ENCODE data around the gene ATP5F1B. TPM values are rescaled to one million over a fixed set of nuclear protein-coding genes. Genes with fewer than 3 reads are reported as not detected.

Gene ATP5F1B
- total and polyA plus RNA-seq, 2 of the 8 experiments (the other 6 are each of a cell fraction or from before 2014, with no cell fraction given): 900 to 1,522 TPM

- TF ChIP-seq KDM4A (IDR thresholded peaks at IDR 0.05; ENCODE audit: low read depth, low read length, severe bottlenecking): no peak
- no peak; the same call in 1 of the 2 replicates for TF ChIP-seq SP1 (IDR thresholded peaks at IDR 0.05; ENCODE audit: low read depth, low read length)
- no peak for TF ChIP-seq RAD21 (IDR thresholded peaks at IDR 0.05 in 1 of 2, conservative IDR thresholded peaks at IDR 0.05 in 1 of 2; ENCODE audit: low read depth in 2 of 2, low read length in 2 of 2)
- no peak for TF ChIP-seq BRCA1 (IDR thresholded peaks at IDR 0.05; ENCODE audit: low read depth, low read length)
- no peak; the same call in none of the 2 replicates for TF ChIP-seq RBBP5 (IDR thresholded peaks at IDR 0.05; ENCODE audit: borderline replicate concordance, low read depth, low read length)
- no peak for TF ChIP-seq ATF3 (IDR thresholded peaks at IDR 0.05; ENCODE audit: insufficient read depth, low read depth, low read length)
- TF ChIP-seq SUZ12 (IDR thresholded peaks at IDR 0.05; ENCODE audit: low read length): no peak
- TF ChIP-seq TAF7 (optimal IDR thresholded peaks at IDR 0.05; ENCODE audit: borderline replicate concordance, low read depth, low read length): peak; percentile 70
- no peak for TF ChIP-seq CHD2 (IDR thresholded peaks at IDR 0.05; ENCODE audit: low read length)
- TF ChIP-seq E2F6 (IDR thresholded peaks at IDR 0.05): no peak
- TF ChIP-seq HDAC2 (IDR thresholded peaks at IDR 0.05; ENCODE audit: borderline replicate concordance in 1 of 2, low read depth in 2 of 2, low read length in 2 of 2): no peak
- TF ChIP-seq SIRT6 (IDR thresholded peaks at IDR 0.05; ENCODE audit: low read length): no peak
- peak in 1 of 2 experiments; percentile 84; a peak in 3 of 4 replicates for TF ChIP-seq SIN3A (conservative IDR thresholded peaks at IDR 0.05 in 1 of 2, IDR thresholded peaks at IDR 0.05 in 1 of 2; ENCODE audit: low read depth in 1 of 2, low read length in 2 of 2)
- TF ChIP-seq POLR2AphosphoS5 (IDR thresholded peaks at IDR 0.05; ENCODE audit: low read depth, low read length): peak; percentile 52
- TF ChIP-seq TEAD4 (IDR thresholded peaks at IDR 0.05; ENCODE audit: low read depth, low read length): no peak
- no peak for TF ChIP-seq ZNF274 (IDR thresholded peaks at IDR 0.05; ENCODE audit: borderline replicate concordance, extremely low read depth, low read length)
- TF ChIP-seq EP300 (IDR thresholded peaks at IDR 0.05; ENCODE audit: borderline replicate concordance in 1 of 2, low read depth in 2 of 2, low read length in 2 of 2): no peak
- TF ChIP-seq CBX5 (IDR thresholded peaks at IDR 0.05; ENCODE audit: low read depth, low read length): no peak
- TF ChIP-seq SP2 (IDR thresholded peaks at IDR 0.05; ENCODE audit: low read length): no peak
Measured at GRCh38 chr12:56687223-56688128, 41.7 kb upstream of the ATP5F1B start (continued).
